EL (cell line): Measurements from ENCODE around the gene PARK7.
"Not testable (repeated sequence)": the region's sequence is repeated elsewhere in the genome, so short reads cannot be mapped to it uniquely, and the experiment has no call there.

ENCODE experiments used
- DNase-seq: peaks from one replicate; pipeline ENCODE4 v3.0.0-alpha.2; 2016

Gene PARK7

GRCh38 chr1:7961216-7962013, at the start of gene PARK7:
Gene PARK7 (plus strand): TSS chr1:7961711. CDS start chr1:7962786, 1,075 bp downstream.
- peak; percentile 100 for DNase-seq

DNA sequence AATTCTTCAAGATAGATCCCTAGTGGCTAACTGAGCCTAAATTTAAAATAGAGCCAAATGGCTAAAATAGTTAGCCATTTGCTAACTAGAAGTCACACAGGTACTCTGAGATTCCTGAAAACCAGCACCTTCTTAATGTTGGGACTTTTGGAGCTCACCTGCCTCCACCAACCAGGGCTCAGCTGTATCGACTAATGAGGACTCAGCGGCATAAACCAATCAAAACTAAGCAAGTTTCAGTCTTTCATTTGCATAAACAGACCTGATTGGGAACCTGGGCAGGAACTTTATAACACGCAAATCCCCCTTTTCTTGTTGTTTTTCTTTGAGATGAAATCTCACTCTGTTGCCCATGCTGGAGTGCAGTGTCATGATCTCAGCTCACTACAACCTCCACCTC, 49.4 kb upstream of the PARK7 start:
- no peak for DNase-seq

DNA sequence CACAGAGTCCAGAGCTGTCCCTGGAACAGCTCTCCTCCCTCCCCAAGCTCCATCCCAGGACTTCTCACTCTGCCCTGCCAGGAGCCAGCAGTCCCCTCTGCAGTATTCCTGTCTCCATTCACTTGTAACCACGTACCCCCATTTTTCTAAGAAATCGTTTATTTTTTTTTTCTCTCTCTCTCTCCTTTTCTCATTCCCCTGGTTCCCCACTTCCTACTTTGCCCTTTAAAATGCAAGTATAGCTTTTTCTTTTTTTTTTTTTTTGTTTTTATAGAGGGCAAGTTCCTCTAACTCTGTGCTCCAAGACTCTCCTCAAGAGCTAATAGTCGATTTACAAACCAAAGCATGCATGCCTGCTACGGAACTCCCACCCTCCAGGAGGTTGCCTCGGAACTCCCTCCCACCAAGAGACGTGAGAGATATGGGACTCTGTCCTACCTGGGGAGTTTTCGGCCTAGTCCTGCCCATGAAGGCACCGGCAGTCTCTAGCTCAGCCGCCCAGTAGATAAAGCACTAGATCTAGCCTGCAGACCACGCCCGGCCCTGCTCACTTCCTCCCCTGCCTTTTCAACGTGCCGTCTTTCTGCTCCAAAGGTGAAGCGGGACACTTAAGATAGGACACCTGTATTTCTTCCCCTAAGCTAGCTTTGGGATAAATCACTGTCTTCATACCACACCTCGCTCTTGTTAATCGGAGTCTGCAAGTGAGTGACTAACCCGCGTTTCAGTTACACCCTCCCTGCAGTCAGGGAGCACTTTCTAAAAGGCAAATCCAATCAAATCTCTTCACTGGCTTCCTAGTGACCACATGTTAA, 48.6 kb upstream of the PARK7 start:
- DNase-seq: no peak

DNA sequence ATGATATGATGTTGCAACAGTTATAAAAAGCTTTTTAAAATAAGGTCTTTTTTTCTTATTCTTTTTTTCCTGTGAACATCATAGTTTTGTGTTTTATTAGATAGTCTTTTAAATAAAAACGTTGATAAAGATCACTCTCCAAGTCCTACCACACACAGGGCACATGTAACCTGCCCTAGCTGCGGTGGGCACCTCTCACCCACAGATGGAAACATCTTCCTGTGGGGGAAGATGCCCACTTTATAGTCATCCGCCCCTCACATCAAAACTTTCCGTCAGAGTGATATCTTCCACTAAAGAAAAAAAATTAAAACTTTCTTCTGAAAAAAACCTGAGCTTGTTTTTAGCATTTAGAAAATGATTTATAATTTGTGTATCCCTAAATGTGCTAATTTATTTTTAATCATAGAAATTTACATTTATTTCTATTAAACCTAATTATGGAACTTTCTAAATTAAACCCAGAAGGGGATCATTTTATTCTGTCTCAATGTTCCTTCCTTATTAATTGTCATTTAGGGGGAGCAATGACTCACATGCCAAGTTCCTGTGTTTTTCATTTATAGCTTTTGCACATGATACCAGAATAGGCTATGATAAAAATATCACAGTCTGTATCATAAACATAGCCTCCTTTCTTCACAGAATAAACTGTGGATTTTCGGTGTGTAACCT, 45.5 kb upstream of the PARK7 start:
- DNase-seq: no peak

- no peak for DNase-seq
Measured at GRCh38 chr1:7916501-7916830, 45.0 kb upstream of the PARK7 start.

- not testable (repeated sequence) for DNase-seq
Measured at GRCh38 chr1:7917971-7918370, 43.5 kb upstream of the PARK7 start.

DNA sequence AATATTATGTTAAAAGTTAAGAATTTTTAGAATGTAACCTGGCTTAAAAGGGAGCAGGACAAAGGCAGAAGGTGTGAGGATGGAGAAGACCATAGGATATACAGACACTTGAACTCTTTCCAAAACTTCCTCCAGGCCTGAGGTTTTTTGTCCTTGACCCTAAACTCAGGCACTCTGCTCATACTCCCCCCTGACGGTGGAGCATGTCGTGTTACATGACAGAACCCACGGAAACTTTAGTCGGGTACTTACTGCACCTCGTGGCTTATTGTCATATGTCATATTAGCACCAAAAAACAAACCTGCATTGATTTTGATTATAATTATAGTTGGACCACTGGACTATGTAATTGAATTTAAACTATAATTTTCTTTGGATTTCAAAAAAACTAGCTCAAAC, 41.6 kb upstream of the PARK7 start:
- no peak for DNase-seq

- peak; percentile 45 for DNase-seq
Measured at GRCh38 chr1:7921796-7922195, 39.7 kb upstream of the PARK7 start.

DNA sequence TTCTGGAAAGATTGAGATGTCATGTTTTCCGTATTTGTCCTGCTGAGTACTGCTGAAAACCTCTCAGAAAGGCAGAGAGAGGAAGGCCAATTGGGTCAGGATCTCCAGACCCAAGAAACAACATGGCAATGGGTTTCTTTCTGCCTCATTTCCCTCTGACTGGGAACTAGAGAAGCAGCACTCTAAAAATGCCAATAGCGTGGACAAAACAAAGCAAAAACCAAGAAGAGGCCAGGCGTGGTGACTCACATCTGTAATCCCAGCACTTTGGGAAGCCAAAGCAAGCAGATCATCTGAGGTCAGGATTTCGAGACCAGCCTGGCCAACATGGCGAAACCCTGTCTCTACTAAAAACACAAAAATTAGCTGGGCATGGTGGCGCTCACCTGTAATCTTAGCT, 39.2 kb upstream of the PARK7 start:
- DNase-seq: peak; percentile 60

DNA sequence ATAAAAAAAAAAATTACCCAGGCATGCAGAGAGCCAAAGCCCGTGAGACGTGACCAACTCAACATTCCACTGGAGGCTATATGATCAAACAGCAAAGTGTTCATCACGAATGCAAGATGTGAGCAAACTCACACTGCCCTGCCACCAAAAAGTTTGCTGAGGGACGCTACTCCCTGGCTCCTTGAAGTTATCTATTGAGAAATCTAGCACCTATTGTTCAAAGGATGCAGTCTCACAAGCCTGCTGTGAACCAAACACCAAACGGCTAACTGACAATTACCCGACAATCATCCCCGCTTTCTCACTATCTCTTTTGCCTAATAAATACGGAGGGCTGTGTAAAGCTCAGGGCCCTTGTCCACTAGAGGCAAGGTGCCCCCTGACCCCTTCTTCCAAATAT, 34.5 kb upstream of the PARK7 start:
- DNase-seq: not testable (repeated sequence)

GRCh38 chr1:7928247-7928646, 33.3 kb upstream of the PARK7 start:
- DNase-seq: no peak

DNA sequence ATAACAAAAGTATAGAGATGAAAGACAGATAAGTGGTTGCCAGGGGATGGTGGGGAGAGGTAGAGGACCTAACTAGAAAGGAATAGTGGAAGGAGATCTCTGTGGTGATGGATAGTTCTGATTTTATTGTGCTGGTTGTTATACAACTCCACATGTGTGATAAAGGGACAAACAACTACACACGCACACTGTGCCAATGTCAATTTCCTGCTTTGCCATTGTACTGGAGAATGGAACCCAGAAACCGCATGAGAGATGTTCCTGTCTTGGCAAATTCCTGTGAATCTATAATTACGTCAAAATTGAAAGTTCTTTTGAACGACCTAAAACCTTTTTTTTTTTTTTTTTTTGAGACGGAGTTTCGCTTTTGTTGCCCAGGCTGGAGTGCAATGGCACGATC, 31.9 kb upstream of the PARK7 start:
- no peak for DNase-seq

- no peak for DNase-seq
Measured at GRCh38 chr1:7930645-7931445, 30.7 kb upstream of the PARK7 start.

DNA sequence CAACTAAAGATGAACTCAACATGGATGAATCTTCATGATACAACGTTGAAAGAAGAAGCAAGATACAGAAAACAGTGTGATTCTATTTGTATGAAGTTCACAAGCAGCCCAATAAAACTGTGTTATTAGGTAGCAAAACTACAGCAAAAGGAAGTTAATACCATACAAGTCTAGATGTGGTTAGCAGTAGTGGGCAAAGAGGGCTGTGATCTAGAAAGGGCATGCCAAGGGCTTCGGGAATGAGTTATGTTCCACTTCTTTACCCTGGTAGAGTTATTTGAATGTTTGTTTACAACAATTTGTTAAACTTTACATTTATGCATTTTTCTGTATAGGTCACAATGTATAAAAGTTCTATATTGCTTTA, 30.1 kb upstream of the PARK7 start:
- DNase-seq: no peak

DNA sequence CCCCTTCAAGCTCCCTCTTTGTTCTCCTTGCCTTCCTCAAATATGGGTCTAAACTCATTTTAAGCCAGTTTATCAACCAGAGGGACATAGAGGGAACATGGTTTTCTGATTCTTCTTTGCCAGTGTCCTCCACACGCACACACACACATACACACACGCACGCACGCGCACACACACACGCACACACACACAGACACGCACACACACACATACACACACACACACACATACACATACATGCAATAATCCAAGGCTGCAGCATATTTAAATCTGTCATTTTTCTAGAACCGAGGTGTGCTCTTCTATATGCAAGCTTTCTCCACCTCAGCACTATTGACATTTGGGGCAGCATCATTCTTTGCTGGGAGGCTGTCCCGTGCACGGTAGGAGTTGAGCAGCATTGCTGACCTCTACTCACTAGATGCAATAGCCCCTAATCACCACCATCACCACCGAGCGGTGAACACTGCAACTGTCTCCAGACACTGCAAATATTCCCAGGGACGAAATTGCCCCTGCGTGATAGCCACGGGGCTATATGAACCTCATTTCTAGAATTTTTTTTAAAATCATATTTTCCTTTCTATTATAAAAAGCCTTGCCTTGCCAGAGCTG, 28.9 kb upstream of the PARK7 start:
- no peak for DNase-seq

DNA sequence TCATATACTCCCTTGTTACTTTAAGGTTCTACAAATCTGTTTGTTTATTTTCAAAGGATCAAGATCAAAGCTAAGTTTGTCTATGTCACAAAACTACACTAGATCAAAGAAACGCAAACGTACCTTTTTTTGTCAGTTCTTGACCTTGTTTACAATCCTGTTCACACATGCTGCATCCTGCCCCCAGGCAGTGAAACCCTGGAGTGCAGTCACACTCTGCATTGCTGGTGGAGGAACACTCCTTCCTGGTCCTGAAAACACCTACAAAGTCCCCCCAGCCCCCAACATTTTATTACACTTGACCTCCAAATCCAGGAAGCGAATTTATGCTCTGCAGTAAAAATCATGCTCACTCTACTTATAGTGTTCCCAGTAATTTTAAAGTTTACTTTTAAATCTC, 23.4 kb upstream of the PARK7 start:
- DNase-seq: no peak

- DNase-seq: no peak
Measured at GRCh38 chr1:7940034-7940433, 21.5 kb upstream of the PARK7 start.

- peak; percentile 63 for DNase-seq
Measured at GRCh38 chr1:7940745-7941436, 20.6 kb upstream of the PARK7 start, which contains the start of gene TNFRSF9. Gene TNFRSF9 (minus strand): TSS chr1:7940839. CDS start chr1:7939994, 845 bp downstream.

DNA sequence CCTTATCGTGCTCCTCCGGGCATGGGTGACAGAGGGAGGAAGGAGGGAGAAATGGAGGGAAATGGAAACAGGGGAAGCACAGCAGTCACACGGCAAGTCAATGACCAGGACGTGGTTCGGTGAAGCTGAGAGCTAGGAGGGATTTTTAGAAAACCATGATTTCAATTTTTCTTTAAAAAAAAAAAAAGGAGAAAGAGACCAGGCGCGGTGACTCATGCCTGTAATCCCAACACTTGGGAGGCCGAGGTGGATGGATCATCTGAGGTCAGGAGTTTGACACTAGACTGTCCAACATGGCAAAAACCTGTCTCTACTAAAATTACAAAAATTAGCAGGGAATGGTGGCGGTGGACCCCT, 20.1 kb upstream of the PARK7 start:
- peak; percentile 68 for DNase-seq

DNA sequence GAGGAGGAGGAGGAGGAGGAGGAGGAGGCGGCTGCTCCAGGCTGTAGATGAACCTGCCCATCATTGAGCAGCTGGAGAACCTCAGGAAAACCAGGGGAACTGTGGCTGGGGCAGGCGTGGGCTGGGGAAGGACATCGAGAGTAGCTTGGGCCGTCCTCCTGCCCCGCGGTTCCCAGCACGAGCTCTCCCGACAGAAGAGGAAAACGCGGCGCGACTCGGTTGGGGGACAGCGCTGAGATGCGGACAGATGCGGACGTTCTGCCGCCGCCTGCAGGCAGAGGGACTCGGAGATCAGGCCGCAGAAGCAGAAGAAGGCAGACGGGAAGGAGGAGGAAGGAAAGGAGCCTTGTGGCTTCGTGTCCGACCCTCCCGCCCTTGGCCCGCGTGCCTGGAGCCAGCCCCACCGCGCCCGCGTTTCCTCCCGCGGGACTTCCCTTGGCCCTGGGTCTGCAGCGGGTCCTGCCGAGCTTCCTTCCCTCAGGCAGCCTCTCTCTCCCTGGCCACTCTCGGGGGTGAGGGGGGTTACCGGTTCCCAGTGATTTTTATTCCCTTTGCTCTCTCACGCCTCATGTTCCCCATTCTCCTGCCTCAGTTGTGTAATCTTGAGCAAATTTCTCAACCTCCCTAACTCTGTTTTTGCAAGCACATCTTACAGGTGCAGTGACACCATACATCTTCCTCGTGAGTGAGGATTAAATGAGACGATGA, 19.1 kb upstream of the PARK7 start:
- DNase-seq: peak; percentile 34

DNA sequence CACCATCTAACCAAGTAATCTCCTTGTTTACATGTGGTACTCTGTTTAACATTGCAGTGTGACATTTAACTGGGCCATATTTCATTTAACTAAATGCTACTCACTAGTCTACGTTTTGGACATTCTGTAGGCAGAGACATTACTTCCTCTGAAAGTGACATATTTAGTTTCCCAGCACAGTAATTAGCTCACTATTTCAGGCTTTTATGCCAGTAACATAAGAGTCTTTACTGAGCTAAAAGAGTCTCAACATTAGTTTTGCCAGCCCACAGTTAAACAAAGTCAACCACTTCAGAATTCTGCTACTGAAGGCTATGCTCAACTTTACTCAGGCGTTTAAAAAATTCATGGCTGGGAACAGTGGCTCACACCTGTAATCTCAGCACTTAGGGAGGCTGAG, 18.3 kb upstream of the PARK7 start:
- no peak for DNase-seq
